SU-DHL-6 (cell line): ENCODE results near the gene VSX1.

Experiments used
- H2AFZ ChIP-seq: fragments of 200-600 bp; sonication (generic); 2 replicates; pipeline ENCODE4 v1.6.1; 2014; ENCODE audit warnings: low read depth, mild to moderate bottlenecking, moderate library complexity, mixed read lengths, antibody characterized with exemption, low read length; ENCODE audit not compliant: severe bottlenecking
- H3F3A ChIP-seq: fragments of 200-600 bp; shearing (Covaris generic); 2 replicates; pipeline ENCODE4 v1.6.0; 2016; ENCODE audit warnings: antibody characterized with exemption, mild to moderate bottlenecking; ENCODE audit not compliant: insufficient read depth
- H3K27ac ChIP-seq: fragments of 200-600 bp; sonication (generic); 2 replicates; pipeline ENCODE4 v1.5.1; 2016; ENCODE audit warnings: low read depth, mild to moderate bottlenecking, low read length, moderate library complexity, mixed read lengths
- H3K27me3 ChIP-seq: fragments of 200-600 bp; sonication (generic), shearing (Covaris generic); 2 replicates; pipeline ENCODE4 v1.6.0; 2014; ENCODE audit warnings: mild to moderate bottlenecking, low read length
- H3K36me3 ChIP-seq: fragments of 200-600 bp; sonication (generic); 2 replicates; pipeline ENCODE4 v1.6.1; 2014; ENCODE audit warnings: mild to moderate bottlenecking, low read length, mixed read lengths
- H3K4me2 ChIP-seq: fragments of 300-600, 200-600 bp; shearing (Covaris generic), sonication (generic); 2 replicates; pipeline ENCODE4 v1.6.0; 2014; ENCODE audit warnings: low read length, low read depth, mild to moderate bottlenecking; ENCODE audit not compliant: poor library complexity, severe bottlenecking
- H3K4me3 ChIP-seq: fragments of 200-600 bp; sonication (generic); 2 replicates; pipeline ENCODE4 v1.5.1; 2014; ENCODE audit warnings: antibody characterized with exemption, low read length, mild to moderate bottlenecking, mixed read lengths; ENCODE audit not compliant: insufficient read depth, poor library complexity, severe bottlenecking
- H3K79me2 ChIP-seq: fragments of 200-600 bp; sonication (generic); 2 replicates; pipeline ENCODE4 v1.6.1; 2014; ENCODE audit warnings: mild to moderate bottlenecking, low read length, moderate library complexity; ENCODE audit not compliant: insufficient read depth
- H3K9ac ChIP-seq: fragments of 200-600 bp; sonication (generic); 2 replicates; pipeline ENCODE4 v1.7.0; 2014; ENCODE audit warnings: mild to moderate bottlenecking, low read length
- H3K9me2 ChIP-seq: fragments of 200-600 bp; sonication (generic); replicated peaks from 2 replicates; pipeline ENCODE4 v1.6.1; 2014; ENCODE audit warnings: low read length; ENCODE audit not compliant: insufficient read depth
- H3K9me3 ChIP-seq: fragments of 200-600 bp; sonication (generic); 2 replicates; pipeline ENCODE4 v1.6.1; 2014; ENCODE audit warnings: low read length, mixed read lengths; ENCODE audit not compliant: insufficient read depth
- H4K20me1 ChIP-seq: fragments of 200-600 bp; sonication (generic); 2 replicates; pipeline ENCODE4 v1.6.1; 2014; ENCODE audit warnings: low read depth, mild to moderate bottlenecking, antibody characterized with exemption, low read length, moderate library complexity, mixed read lengths
- EZH2phosphoT487 ChIP-seq: fragments of 200-600 bp; sonication (generic), shearing (Covaris generic); conservative IDR thresholded peaks from 2 replicates; pipeline ENCODE4 v1.6.1; 2018; ENCODE audit warnings: mild to moderate bottlenecking, antibody characterized with exemption, low read length, moderate library complexity, mixed read lengths
- TF ChIP-seq, protein P1 (sequence below): fragments of 200-600 bp; sonication (generic); IDR thresholded peaks from one replicate; pipeline ENCODE4 v1.5.1; 2017; ENCODE audit warnings: antibody characterized with exemption, mild to moderate bottlenecking, low read length, moderate library complexity; ENCODE audit not compliant: insufficient read depth, poor library complexity, severe bottlenecking

VSX1 gene

DNA sequence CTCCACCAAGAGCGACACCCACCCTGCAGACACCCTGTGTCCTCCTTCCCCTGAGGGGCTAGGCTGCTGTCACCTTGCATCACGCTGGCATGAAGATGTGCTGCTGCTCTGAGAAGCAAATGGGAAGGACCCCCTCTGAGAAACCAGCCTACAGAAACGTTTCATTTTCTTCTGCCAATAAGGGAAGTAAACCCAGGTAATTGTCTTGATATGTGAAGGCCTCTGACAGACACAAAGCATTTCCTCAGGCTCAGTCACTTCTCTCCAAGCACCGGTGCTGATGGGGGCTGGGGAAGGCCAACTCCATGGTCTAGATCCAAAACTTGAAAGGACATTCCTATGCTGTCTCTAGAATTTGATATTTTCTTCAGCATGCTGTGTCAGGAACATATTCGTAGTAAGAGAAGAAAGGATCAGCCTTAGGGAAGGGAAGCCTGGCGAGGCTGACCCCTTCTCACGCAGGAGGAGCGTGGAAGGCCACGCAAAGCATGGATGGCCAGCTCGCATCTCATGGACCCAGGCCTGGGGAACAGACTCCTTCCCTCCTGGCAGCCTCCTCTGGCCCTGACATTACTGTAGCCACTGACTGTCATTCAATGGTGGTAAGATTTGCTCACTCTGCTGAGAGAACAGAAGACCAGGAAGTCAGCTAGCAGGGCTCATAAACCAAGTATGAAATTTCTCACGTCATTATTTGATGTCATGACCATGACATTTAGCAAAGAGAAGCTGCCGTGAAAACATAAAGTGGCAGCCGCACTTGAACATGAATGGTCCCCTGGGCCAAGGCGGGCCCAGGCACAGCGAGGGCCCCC is 44.4 kb downstream of the VSX1 start:
- Histone ChIP-seq H3K4me3 (no peak overlapping the region), H2AFZ (no peak overlapping the region), H3K4me2 (no peak overlapping the region), H3K9me3 (no peaks in the 10 kb centered on the region), H3K27ac (no peak overlapping the region), H3K36me3 (no peaks in the 10 kb centered on the region), H3K27me3 (no peaks in the 10 kb centered on the region), H3K9ac (no peak overlapping the region), H3K79me2 (no peaks in the 10 kb centered on the region), H3F3A (no peaks in the 10 kb centered on the region), H4K20me1 (no peaks in the 10 kb centered on the region), H3K9me2 (no peaks in the 10 kb centered on the region)
- TF ChIP-seq, protein P1, sequence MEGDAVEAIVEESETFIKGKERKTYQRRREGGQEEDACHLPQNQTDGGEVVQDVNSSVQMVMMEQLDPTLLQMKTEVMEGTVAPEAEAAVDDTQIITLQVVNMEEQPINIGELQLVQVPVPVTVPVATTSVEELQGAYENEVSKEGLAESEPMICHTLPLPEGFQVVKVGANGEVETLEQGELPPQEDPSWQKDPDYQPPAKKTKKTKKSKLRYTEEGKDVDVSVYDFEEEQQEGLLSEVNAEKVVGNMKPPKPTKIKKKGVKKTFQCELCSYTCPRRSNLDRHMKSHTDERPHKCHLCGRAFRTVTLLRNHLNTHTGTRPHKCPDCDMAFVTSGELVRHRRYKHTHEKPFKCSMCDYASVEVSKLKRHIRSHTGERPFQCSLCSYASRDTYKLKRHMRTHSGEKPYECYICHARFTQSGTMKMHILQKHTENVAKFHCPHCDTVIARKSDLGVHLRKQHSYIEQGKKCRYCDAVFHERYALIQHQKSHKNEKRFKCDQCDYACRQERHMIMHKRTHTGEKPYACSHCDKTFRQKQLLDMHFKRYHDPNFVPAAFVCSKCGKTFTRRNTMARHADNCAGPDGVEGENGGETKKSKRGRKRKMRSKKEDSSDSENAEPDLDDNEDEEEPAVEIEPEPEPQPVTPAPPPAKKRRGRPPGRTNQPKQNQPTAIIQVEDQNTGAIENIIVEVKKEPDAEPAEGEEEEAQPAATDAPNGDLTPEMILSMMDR, result no peak

DNA sequence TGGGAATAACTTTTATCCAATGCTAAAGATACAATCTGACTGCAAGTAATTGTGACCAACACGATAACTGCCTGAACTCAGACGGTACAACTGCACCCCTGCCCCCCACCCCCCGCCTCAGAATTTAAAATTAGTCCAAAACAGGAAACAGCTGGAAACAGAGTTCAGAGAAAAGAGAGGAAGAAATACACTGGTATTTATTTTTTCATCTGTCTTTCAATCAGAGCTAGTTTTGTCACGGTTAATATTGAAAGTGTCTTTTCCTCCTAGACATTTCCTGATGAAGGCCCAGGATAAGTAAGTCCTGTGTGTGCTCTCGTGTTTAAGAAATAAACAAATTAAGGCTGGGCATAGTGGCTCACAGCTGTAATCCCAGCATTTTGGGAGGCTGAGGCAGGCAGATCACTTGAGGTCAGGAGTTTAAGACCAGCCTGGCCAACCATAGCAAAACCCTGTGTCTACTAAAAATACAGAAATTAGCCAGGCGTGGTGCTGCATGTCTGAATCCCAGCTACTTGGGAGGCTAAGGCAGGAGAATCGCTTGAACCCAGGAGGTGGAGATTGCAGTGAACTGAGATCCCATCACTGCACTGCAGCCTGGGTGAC is 45.5 kb downstream of the VSX1 start:
- Histone ChIP-seq H2AFZ (no peak overlapping the region), H3K36me3 (no peaks in the 10 kb centered on the region), H3K4me3 (no peak overlapping the region), H3K9me3 (no peaks in the 10 kb centered on the region), H3K4me2 (no peak overlapping the region), H3K79me2 (no peaks in the 10 kb centered on the region), H3K27ac (no peak overlapping the region), H3F3A (no peaks in the 10 kb centered on the region), H3K27me3 (no peaks in the 10 kb centered on the region), H3K9me2 (no peaks in the 10 kb centered on the region), H4K20me1 (no peaks in the 10 kb centered on the region), H3K9ac (no peak overlapping the region)
- no peak for TF ChIP-seq EZH2phosphoT487
- TF ChIP-seq, protein P1, result no peak

DNA sequence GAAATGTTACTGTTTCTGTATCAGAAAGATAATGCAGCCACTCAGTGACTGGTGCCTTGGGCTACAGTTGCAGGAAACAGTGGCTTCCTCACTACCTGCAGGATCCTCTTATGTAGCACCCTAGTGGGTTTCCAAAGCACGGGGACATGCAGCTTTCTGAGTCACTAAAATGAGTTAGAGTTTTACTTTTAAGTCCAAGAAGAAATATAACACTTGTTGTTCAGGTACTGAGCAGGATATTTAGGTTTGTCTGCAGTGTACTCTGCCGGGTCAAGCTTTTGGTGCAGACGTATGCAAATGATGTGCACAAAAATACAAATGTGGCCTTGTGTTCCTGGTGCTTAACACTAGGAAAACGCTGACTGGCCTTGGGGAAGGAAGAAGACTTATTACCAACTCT is 46.0 kb downstream of the VSX1 start:
- H2AFZ ChIP-seq, result no peak overlapping the region
- H3K9me3 ChIP-seq, result no peaks in the 10 kb centered on the region
- TF ChIP-seq, protein P1, result no peak
- TF ChIP-seq EZH2phosphoT487, result no peak
- no peaks in the 10 kb centered on the region for H3K27me3 ChIP-seq
- no peak overlapping the region for H3K4me2 ChIP-seq
- H3F3A ChIP-seq, result no peaks in the 10 kb centered on the region
- no peak overlapping the region for H3K27ac ChIP-seq
- H3K4me3 ChIP-seq, result no peak overlapping the region
- no peaks in the 10 kb centered on the region for H4K20me1 ChIP-seq
- no peaks in the 10 kb centered on the region for H3K36me3 ChIP-seq
- no peaks in the 10 kb centered on the region for H3K79me2 ChIP-seq
- H3K9me2 ChIP-seq, result no peaks in the 10 kb centered on the region
- H3K9ac ChIP-seq, result no peak overlapping the region
